T-helper 2 cell treated with Interferon-gamma antibody and Interleukin-4, amounts not matched to agents 100 ng/mL and 5 ng/mL, for 36 hours (primary cell): ENCODE results near the gene KRTAP10-3. TPM values are rescaled to one million over a fixed set of nuclear protein-coding genes. Genes with fewer than 3 reads are reported as not detected.
"Not testable (repeated sequence)": the region's sequence is repeated elsewhere in the genome, so short reads cannot be mapped to it uniquely, and the experiment has no call there.

ENCODE experiments used
- intact Hi-C: fragments of 100-400 bp; cut with micrococcal nuclease; formaldehyde crosslinking; loops from one replicate; pipeline ENCODE4 v1.15.1; 2023
- total RNA-seq: library from RNA; stranded (reverse); gene quantifications from 2 replicates; pipeline ENCODE4 v1.2.3, GENCODE V29; 2022

The KRTAP10-3 gene
- total RNA-seq, 1 donor from 2014 or later = not detected

DNA sequence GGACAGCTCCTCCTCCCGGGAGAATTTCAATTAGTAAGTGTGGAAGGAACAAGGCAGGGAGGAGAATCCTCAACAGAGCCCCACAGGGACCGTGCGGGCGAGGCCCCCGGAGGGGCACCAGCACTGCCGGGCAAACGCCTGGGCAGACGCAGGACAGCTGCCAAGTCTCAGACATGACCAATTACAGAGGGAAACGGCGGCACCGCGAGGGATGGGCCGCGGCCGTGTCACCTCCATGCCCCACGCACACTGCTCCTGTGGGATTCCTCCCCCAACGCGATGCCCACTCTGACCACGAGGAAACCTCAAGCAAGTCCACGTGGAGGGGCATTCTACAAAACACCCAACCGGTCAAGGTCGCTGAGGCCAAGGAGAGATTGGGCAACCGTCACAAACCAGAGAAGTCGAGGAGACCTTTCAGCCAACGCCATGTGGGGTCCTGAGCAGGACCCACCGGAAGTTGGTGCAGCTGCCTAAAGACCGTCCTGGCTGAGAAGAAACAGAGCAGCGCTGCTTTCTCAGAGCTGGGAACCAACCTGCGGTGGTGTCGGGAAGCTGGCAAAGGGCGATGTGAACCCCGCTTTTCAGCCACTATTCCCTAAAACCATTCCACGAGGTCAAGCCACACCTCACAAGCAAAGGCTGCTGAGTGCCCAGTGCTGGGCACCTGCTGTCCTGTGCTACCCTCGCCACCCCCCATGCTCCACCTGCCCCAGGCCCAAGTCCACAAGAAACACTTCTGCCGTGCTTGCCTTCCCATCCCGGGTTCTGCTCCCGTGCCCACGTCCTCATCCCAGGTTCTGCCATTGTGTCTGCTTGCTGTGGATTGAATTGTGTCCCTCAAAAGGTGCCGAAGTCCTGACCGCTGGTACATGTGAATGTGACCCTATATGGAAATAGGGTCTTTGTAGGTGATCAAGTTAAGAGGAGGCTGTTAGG is 13.5 kb upstream of the KRTAP10-3 start:
- intact Hi-C loops = no loop called here

DNA sequence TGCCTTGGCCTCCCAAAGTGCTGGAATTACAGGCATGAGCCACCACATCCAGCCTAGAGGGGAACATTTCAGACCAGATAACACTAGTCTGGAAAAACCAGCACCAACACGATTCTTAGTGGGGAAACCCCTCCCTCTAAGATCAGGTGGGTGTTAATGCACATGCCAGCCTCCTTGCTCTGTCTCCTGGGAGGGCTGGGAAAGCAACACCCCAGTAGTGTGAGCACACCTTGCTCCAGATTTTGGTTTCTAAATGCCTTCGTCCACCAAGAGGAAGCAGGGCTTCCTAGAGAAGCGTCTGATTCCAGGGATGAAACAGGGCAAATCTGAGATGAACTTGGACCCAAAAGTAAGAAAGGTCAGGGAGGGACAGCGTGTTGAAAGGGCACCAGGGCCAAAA is 12.7 kb upstream of the KRTAP10-3 start:
- intact Hi-C loops = no loop called here

DNA sequence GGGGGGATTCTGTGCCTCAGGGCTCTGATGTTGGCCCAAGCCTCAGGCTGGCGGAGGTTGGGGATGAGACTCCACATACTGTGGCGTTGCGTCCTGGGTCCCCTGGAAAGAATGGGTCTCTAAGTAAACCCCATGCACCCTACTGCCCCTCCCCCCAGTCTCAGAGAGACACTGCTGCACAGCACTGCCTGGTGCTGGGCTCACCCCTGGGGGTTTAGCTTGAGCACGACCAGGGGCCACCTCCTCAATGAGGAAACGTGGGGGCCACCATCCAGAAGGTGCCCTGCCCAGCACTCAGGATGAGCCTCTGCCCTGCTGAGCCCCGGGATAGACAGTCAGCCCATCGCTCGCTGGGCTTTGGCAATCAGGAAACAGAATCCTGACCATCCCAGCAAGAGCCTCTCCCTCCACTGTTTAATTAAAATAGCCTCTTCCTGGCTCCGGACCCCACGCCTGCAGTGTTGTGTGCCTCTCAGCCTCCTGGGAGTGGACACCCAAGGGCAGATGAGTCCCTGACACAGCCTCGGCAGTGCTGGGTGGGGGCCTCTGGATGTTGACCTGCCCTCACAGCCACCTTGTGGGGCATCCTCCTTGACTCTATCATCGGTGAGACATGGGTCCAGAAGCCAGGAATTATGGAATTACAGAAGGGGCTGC is 11.4 kb upstream of the KRTAP10-3 start:
- intact Hi-C loops = no loop called here

DNA sequence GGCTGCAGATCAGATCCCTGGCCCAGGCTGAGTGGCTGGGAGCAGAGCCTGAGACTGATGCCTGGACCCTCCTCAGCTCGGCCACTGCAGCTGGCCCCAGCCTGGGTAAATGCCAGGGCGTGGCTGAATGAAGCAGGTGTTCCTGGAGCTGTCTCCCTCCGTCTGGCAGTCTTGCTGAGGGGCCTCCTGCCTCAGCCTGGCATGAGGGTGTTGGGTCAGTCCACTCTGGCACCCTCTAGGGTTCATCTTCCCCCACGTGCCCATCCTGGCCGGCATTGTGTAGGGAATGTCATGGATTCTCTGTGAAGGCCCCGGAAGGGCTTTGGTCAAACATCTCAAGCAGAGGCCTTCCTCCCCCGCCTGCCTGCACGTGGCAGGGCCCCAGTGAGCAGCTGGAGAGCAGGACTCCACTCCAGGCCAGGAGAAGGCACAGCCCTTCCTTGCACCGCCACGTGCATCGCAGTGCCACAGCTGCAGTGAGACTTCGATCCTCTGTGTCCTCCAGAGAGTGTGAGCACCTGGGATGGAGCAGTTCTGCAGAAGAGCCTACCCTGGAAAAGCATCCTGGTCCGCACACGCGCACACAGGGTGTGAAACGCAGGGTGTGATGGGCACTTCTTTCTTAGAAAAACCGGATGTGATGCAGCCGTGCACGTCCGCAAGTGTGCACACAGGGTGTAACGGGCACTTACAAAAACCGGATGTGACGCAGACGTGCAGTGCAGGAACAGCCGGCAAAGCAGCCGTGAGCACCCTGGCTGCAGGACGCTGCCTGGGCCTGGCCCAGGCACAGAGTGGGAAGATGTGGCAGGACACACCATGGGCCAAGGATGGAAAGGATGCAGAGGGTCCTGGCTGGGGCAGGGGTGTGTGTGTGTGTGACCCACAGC is 10.3 kb upstream of the KRTAP10-3 start:
- intact Hi-C loops = no loop called here

DNA sequence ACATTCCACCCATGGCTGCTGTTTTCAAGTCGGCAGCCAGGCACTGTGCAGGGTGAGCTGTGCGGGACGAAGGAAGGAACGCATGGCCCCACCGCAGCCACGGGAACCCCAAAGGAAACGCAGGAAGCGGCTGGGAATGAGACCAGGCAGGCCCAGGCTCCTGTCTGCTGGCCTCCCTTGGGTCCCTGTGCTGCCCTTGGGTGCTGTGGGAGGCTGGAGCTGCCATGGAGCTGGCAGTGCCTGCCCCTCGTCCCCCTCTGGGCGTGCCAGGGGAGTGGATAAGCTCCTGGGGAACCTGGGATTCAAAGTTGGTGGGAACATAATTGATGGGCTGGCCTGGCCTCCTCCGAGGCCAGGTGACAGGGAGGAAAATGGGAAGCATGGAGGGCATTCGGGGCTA is 9.7 kb upstream of the KRTAP10-3 start:
- intact Hi-C loops = no loop called here

DNA sequence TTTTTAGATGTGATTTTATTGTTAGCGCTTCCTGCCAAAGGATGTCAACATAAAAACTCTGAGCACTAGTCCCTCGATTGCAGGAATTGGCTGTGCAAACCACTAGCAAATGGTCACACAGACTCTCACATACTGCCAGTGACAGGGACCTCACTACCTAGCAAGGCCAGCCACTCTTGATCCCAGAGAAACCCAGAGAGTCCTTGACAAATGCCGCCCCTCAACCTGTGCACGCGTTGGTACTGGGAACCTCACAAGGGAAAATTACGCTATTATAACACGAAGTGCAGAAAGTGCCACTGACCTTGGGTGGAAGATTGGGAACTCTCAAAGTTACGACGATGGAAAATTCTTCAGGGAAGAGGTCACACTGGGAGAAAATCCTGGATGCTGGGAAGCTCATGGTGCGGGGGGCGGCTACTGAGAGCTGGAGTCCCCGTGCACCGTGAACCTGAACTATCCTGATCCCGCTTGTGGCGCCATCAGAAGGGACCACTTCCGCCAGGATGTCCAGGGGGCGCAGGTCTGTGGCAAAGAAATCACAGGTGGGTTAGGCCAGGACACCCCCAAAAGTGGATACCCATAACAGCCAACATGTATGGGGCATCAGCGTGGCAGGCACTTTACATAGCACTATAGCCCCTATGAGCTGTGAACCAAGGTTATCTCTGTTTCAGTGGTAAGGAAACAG is 9.0 kb upstream of the KRTAP10-3 start:
- intact Hi-C loops = no loop called here

DNA sequence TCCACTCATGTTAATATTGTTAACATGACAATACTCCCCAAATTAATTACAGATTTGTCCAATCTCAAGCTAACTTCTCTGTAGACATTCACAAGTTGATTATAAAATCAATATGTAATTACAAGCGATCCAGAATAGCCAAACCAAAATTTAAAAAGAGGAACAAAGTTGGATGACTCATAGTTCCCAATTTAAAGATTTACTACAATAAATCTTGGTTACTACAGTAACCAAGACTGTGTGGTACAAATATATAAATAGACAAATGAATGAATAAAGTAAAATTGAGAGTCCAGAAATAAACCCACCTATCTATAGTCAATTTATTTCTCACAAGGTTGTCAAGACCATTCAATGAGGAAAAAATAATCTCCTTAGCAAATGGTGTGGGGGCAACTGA is 7.8 kb upstream of the KRTAP10-3 start:
- intact Hi-C loops = no loop called here

DNA sequence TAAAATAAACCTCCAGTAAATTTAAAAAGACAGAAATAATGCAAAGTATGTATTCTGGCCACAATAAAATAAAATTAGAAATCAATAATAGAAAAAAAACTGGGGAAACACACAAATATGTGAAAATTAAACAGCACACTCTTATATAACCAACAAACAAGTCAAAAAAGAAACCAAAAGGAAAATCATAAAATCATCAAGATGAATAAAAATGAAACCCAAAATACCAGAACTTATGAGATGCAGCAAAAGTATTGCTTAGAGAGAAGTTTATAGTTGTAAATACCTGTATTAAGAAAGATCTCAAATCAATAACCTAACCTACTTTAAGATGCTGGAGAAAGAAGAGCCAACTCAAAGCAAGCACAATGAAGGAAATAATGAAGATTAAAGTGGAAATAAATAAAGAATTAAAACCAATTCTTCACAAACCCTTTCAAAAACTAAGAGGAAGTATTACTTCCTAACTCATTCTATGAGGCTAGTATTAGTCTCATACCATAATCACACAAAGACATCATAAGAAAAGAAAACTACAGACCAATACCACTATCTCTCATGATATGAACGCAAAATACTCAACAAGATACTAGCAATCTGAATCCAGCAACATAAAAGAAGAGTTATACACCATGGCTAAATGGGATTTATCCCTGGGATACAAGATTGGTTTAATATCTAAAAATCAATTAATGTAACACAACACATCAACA is 6.4 kb upstream of the KRTAP10-3 start:
- intact Hi-C loops = no loop called here

DNA sequence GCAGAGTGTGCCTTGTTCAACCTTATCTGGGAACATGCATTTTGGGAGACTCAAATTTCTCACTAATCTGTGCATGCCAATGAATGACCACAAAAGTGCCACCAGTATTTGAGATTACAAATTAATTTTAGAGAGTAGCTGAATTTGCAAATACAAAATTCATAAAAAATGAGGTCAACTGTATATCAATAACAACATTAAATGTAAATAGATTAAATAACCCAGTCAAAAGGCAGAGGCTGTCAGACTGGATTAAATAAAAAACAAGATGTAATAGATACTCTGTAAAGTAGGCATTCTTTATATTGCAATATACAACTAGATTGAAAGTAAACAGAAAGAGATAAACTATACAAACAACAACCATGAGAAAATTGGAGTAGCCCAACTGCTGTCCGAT is 5.5 kb upstream of the KRTAP10-3 start:
- intact Hi-C loops = no loop called here

DNA sequence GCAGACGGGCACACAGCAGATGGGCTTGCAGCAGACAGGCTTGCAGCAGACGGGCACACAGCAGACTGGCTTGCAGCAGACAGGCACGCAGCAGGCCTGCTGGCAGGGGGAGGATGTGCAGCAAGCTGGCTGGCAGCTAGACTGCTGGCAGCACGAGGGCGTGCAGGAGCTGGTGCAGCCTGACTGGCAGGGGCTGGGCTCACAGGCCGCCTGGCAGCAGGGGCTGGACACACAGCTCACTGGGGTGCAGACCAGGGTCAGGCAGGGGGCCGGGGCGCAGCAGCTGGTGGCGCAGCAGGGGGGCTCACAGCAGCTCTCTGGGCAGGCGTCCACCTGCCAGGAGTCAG is 293 bp downstream of the KRTAP10-3 start:
- intact Hi-C loops = not testable (repeated sequence)

DNA sequence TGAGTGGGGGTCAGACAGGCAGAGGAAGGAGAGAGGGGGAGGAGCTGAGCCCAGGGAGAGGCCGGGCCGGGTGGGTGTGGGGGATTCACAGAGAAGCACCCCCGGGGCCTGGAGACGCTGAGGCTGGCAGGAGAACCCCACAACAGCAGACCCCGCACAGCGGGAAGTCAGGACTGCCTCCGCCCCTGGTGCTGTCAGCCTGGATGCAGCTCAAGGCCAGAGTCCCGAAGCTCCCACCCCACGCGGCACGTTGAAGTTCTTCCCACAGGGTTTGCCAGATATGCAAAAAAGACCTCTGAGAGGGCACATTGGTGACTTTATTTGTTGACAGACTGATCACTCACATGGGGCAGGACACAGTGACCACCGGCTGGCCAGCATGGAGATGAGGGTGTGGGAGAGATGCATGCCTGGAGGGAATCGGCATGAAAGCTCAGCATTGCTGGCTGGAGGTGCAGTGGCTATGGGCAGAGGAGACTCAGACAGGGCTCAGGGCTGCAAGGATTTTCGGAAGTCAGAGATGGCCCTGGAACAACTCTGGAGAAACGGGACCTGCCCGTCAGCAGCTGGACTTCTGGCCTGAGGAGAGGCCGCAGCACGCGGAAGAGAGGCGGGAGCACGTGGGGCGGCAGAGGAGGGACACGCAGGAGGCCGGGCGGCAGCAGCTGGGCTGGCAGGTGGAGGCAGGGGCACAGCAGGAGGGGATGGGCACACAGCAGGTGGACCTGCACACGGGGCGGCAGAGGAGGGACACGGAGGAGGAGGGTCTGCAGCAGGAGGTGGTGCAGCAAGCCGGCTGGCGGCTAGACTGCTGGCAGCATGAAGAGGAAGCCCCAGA is 885 bp downstream of the KRTAP10-3 start:
- intact Hi-C loops = no loop called here

DNA sequence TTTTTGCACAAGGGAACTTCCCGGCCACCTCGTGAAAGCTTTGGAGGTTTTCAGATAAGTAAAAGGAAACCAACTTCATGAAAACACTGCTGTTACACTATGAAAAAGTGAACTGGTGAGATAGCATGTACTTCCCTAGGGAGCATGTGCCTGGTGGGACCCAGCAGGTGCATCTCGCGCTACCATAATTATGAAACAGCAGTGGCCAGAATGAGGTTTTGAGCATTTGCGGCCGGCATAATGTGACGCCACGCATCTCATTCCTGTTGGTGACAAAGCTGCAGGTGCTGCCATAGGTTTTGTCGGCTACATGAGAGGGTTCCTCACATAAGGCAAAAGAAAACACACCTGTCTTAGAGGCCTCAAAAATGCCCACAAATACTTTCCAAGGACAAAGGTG is 1.7 kb downstream of the KRTAP10-3 start:
- intact Hi-C loops = no loop called here

DNA sequence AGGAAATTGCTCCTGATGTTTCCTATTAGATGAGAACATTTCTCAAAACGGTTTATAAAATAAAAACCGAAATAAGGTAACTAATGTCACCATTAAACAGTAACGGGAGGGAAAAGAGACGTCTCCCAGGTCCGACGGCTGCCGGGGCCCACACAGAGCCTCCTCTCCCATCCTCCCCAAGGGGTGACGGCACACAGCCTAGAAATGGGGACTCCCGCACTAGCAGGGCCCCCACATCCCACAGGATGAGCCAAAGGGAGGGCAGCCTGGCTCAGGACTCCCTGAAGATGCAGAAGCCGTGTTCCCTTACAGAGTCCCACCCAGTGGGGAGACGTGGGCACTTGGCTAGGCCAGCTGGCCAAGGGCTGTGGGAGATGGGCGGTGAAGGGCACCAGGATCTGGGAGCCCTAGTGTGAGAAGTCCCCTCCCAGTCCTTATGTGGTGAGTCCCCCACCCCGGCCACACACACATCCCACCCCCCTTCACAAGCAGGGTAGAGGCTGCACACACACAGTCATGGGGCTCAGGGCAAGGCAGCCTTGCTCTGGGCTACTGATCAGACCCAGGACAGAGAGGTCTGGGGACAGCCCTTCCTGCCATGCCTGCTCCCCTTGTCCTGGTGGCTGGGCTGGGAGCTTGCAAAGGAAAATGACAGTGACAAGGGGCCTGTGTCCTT is 3.3 kb downstream of the KRTAP10-3 start:
- intact Hi-C loops = no loop called here

DNA sequence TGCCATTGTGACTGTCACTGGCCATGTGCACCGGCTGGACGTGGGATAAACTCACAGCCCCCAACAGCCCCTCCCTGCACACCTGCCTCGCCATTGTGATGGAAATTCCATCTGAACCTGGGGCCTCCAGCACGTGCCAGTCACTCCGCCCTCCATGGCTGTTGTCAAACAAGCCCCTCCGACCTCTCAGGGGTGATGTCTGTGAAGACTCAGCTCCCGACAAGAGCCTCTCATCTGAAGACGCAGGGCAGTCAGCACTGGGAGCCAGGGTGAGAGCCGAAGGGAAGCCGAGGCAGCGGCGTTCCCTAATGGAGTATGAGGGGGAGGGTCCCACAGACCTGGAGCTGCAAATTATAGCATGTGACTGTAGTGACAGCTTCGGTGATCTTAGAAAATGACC is 5.9 kb downstream of the KRTAP10-3 start:
- intact Hi-C loops = no loop called here

DNA sequence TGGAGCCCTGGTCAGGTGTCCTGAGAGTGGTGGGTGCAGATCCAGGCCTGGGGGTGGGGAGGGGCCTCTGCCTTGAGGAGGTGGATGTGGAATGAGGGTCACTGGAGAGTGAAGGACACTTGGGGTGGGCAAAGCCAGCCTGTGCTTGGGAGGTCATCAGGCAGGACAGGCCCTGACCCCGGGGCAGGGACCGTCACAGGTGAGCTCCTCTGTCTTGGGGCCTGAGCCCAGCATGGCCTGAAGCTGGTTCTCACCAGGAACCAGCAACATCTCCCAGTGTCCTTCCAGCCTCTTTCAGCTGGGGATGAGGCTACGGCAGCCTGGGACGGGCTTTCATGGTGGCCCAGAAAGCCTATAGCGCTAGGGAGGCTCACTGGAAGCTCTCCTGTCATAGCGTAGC is 6.5 kb downstream of the KRTAP10-3 start:
- intact Hi-C loops = no loop called here

DNA sequence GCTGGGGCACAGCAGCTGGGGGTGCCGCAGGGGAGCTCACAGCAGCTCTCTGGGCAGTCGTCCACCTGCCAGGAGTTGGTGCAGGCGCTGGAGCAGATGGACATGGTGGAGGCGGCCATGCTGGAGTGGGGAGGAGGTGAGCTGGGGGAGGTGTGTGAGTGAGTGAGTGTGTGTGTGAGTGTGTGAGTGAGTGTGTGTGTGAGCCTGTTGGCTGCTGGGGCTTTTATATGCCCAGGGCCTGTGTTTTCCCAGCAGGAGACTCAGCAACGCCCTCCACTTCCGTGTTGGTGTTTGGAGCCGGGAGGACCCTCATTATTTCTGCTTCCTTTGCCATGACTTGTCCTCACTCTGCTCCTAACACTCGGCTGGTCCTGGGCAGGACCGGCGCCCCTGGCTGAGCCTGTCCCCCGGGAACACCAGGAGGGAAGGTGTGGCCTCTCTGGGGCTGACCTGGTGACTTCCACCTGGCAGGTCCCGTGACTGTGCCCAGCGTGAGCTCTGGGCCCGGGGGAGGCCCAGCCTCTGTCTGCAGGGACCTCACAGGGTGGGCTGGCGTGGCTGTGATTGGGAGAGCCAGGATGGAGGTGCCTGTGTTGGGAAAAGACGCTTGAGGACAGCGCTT is 7.1 kb downstream of the KRTAP10-3 start, which contains the start of gene KRTAP10-2:
TSS of gene KRTAP10-2 (minus strand) at position 166 of the 622 bp plus-strand sequence. CDS start at position 119, 47 bp downstream.
- intact Hi-C loops = no loop called here

DNA sequence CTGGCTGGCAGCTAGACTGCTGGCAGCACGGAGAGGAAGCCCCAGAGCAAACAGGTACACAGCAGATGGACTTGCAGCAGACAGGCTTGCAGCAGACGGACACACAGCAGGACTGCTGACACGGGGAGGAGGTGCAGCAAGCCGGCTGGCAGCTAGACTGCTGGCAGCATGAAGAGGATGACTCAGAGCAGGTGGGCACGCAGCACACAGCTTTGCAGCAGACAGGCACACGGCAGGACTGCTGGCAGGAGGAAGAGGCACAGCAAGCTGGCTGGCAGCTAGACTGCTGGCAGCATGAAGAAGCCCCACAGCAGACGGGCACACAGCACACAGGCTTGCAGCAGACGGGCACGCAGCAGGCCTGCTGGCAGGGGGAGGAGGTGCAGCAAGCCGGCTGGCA is 7.8 kb downstream of the KRTAP10-3 start:
- intact Hi-C loops = no loop called here

DNA sequence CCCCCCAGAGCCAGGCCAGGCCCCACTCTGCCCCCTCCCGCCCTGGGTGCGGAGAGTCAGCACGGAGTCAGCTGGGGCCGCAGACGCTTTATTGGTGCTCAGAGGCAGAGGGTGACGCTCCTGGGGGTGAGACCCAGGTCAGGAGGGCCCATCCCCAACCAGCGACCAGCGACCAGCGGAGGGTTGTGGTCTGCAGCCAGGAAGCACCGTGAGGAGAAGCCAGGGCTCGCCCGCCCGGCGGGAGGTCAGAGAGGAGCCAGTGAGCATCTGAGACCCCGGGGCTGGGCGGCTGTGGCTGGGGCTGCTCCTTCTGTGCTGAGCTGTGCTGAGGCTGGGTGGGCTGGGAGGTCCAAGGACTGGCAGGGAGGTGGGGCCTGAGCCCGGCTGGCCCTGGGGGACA is 8.3 kb downstream of the KRTAP10-3 start:
- intact Hi-C loops = not testable (repeated sequence)
